CD4-positive, CD25-positive, alpha-beta regulatory T cell (primary cell): ENCODE measurements around the gene THRSP. TPM values are rescaled to one million over a fixed set of nuclear protein-coding genes. Genes with fewer than 3 reads are reported as not detected.
A peak's percentile ranks its signal among the peaks of the same experiment; 100 is the strongest.
"Not testable (repeated sequence)": the region's sequence is repeated elsewhere in the genome, so short reads cannot be mapped to it uniquely, and the experiment has no call there.

Source experiments
- ATAC-seq, 2 donors: fragments of 150-1000 bp; cut with Tn5 transposase; one replicate each; pipeline ENCODE4 v1.10.0; 2021; ENCODE audit warnings: low read depth in 2 of 2, moderate number of reproducible peaks in 2 of 2, moderate library complexity in 1 of 2
- DNase-seq, 3 donors: peaks; one replicate each; pipeline versions ENCODE4 v3.0.0 to v3.0.0-alpha.2; 2012 to 2022; ENCODE audit warnings: mixed read lengths in 1 of 3
- H3K27ac ChIP-seq: one replicate; pipeline ENCODE4 v1.7.0; 2013; ENCODE audit warnings: mild to moderate bottlenecking, low read length; ENCODE audit not compliant: insufficient read depth, poor library complexity, severe bottlenecking
- H3K27me3 ChIP-seq: one replicate; pipeline ENCODE4 v1.7.0; 2013; ENCODE audit warnings: low read length; ENCODE audit not compliant: control insufficient read depth, insufficient read depth
- H3K36me3 ChIP-seq: one replicate; pipeline ENCODE4 v1.7.0; 2013; ENCODE audit warnings: mild to moderate bottlenecking, low read length, moderate library complexity; ENCODE audit not compliant: control insufficient read depth, insufficient read depth
- H3K4me1 ChIP-seq: 2 replicates; pipeline ENCODE4 v1.7.0; 2013; ENCODE audit warnings: mild to moderate bottlenecking, low read length; ENCODE audit not compliant: insufficient read depth, control insufficient read depth, poor library complexity, severe bottlenecking
- H3K4me3 ChIP-seq: one replicate; pipeline ENCODE4 v1.7.0; 2013; ENCODE audit warnings: low read depth, mild to moderate bottlenecking, low read length, moderate library complexity
- H3K9me3 ChIP-seq, 2 experiments: 1 replicate in 1 of 2; 2 replicates in 1 of 2; pipeline ENCODE4 v1.7.0; 2013; ENCODE audit warnings: low read length in 2 of 2, mild to moderate bottlenecking in 1 of 2, moderate library complexity in 1 of 2; ENCODE audit not compliant: control insufficient read depth in 2 of 2
- H3K27ac Mint-ChIP-seq, 3 donors: one replicate each; pipeline ENCODE4 v1.8.0; 2020 to 2022; ENCODE audit warnings: mild to moderate bottlenecking in 3 of 3, mixed read lengths in 3 of 3, moderate library complexity in 2 of 3
- H3K27me3 Mint-ChIP-seq: one replicate; pipeline ENCODE4 v1.8.0; 2022; ENCODE audit warnings: mild to moderate bottlenecking, mixed read lengths
- H3K36me3 Mint-ChIP-seq: one replicate; pipeline ENCODE4 v1.8.0; 2020; ENCODE audit warnings: mixed read lengths
- H3K4me1 Mint-ChIP-seq, 4 donors: one replicate each; pipeline ENCODE4 v1.8.0; 2020 to 2022; ENCODE audit warnings: mixed read lengths in 4 of 4, mild to moderate bottlenecking in 1 of 4
- H3K4me3 Mint-ChIP-seq, 4 donors: one replicate each; pipeline ENCODE4 v1.8.0; 2020 to 2022; ENCODE audit warnings: mild to moderate bottlenecking in 4 of 4, mixed read lengths in 4 of 4, moderate library complexity in 3 of 4
- H3K9me3 Mint-ChIP-seq, 7 donors: one replicate each; pipeline ENCODE4 v1.8.0; 2020 to 2022; ENCODE audit warnings: mixed read lengths in 7 of 7, mild to moderate bottlenecking in 3 of 7, moderate library complexity in 2 of 7
- polyA plus RNA-seq, 4 donors: library from polyadenylated mRNA; unstranded; fragments of 300-500 nt; fragmentation: Illumina TruSeq; gene quantifications; one replicate each; pipeline ENCODE4 v1.2.3, GENCODE V29; 2021
- total RNA-seq: library from RNA; stranded (reverse); gene quantifications from one replicate; pipeline ENCODE4 v1.2.3, GENCODE V29; 2022

Gene THRSP
- total and polyA plus RNA-seq, 5 donors from 2014 or later, result 0.20 TPM; not detected in 4

- Mint-ChIP-seq H3K4me1 (peaks cover 5 to 37% (median 28%) of the 10 kb centered on the region in 4 donors), H3K9me3 (no peaks in the 10 kb centered on the region), H3K27me3 (no peaks in the 10 kb centered on the region), H3K4me3 (peak overlapping the region in 1 of 4 donors; percentile 10), H3K27ac (peak overlapping the region in 1 of 3 donors; percentile 48), H3K36me3 (peaks cover 38% of the 10 kb centered on the region)
- DNase-seq (no peak), ATAC-seq (no peak)
- no peaks in the 10 kb centered on the region for H3K27me3 ChIP-seq
- no peak overlapping the region for H3K27ac ChIP-seq
- H3K4me3 ChIP-seq, result no peak overlapping the region
- peaks cover 5% of the 10 kb centered on the region for H3K4me1 ChIP-seq
- no peaks in the 10 kb centered on the region for H3K9me3 ChIP-seq
- peaks cover 44% of the 10 kb centered on the region for H3K36me3 ChIP-seq
Observed at GRCh38 chr11:78071717-78072116, 8.1 kb downstream of the THRSP start.

DNA sequence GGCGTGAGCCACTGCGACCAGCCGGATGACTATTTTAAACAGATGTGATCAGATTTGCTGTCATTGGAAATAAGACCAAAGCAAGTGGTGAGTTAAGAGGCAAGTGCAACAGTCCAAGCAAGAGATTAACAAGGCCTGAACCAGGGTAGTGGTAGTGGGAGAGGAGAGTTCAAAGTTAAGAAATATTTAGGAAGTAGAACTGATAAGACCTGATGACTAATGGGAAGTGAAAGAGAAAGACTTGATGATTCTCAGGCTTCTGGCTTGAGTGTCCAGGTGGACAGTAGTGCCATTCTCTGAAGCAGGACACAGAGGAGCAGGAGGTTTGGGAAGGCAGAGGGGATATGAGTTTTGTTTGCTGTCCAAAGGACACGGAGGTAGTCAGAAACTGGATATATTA lies 8.8 kb downstream of the THRSP start:
- Histone ChIP-seq H3K27me3 (no peaks in the 10 kb centered on the region), H3K9me3 (no peaks in the 10 kb centered on the region), H3K36me3 (peaks cover 42% of the 10 kb centered on the region), H3K4me3 (no peak overlapping the region), H3K27ac (no peak overlapping the region), H3K4me1 (peaks cover 12% of the 10 kb centered on the region)
- Mint-ChIP-seq H3K27ac (peak overlapping the region in 1 of 3 donors; percentile 60), H3K4me1 (peaks cover 5 to 42% (median 32%) of the 10 kb centered on the region in 4 donors), H3K4me3 (peak overlapping the region in 1 of 4 donors; percentile 59), H3K27me3 (no peaks in the 10 kb centered on the region), H3K36me3 (peaks cover 35% of the 10 kb centered on the region), H3K9me3 (no peaks in the 10 kb centered on the region)
- DNase-seq (no peak), ATAC-seq (no peak)

DNA sequence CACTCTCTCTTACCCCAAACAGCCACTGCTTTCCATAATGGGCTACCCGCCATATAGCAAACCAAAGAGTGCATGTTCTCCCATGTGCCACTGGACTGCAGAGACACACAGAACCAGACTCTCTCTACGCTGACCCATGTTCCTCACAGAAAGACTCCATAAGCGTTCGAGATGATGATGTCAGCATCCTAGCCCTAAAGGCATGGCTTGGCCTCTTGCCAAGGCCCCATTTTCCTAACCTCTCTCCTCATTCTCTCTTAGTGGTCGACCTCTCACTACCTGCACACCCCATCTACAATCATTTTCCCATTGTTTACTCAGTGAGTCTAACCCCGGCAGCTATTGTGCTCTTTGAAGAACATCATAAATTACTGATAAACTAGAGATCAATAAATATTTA lies 11.1 kb downstream of the THRSP start:
- ATAC-seq (no peak), DNase-seq (no peak)
- Mint-ChIP-seq H3K27me3 (no peaks in the 10 kb centered on the region), H3K4me3 (peak overlapping the region in 1 of 4 donors; percentile 34), H3K4me1 (peaks cover 14 to 60% (median 47%) of the 10 kb centered on the region in 4 donors), H3K27ac (peak overlapping the region in 1 of 3 donors; percentile 65), H3K36me3 (peaks cover 16% of the 10 kb centered on the region), H3K9me3 (no peaks in the 10 kb centered on the region)
- Histone ChIP-seq H3K27ac (no peak overlapping the region), H3K9me3 (no peaks in the 10 kb centered on the region), H3K27me3 (no peaks in the 10 kb centered on the region), H3K36me3 (peaks cover 27% of the 10 kb centered on the region), H3K4me1 (peaks cover 30% of the 10 kb centered on the region), H3K4me3 (no peak overlapping the region)

DNA sequence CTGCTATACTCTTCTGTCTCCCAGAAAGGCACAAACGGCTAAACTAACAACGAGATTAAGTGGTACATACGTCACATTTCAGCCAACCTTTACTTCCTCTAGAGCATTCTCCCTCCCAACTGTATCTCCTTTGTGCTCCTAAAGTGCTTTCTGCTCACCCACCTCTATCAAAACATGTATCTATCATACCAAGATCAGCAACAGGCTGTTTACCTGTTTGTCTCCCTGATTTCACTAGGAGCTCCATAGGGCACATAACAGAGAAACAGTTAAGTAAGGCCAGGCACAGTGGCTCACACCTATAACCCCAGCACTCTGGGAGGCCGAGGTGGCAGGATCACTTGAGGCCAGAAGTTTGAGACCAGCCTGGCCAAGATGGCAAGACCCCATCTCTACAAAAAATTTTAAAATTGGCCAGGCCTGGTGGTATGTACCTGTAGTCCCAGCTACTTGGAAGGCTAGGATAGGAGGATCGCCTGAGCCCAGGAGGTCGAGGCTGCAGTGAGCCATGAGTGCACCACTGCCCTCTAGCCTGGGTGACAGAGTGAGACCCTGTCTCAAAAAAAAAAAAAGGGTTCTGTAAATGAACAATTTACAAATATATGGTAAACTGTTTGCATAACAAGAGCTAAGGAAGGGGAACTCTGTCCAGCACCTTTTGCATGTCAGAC lies 13.2 kb downstream of the THRSP start:
- Mint-ChIP-seq H3K27me3 (no peaks in the 10 kb centered on the region), H3K27ac (peak overlapping the region; percentile 34 to 67 (median 48)), H3K36me3 (peaks cover 6% of the 10 kb centered on the region), H3K4me1 (peaks cover 10 to 78% (median 58%) of the 10 kb centered on the region in 4 donors), H3K4me3 (peak overlapping the region; percentile 8 to 100 (median 66)), H3K9me3 (peaks cover 0 to 1% (median 0%) of the 10 kb centered on the region in 7 donors)
- Histone ChIP-seq H3K27me3 (no peaks in the 10 kb centered on the region), H3K9me3 (no peaks in the 10 kb centered on the region), H3K27ac (no peak overlapping the region), H3K36me3 (peaks cover 6% of the 10 kb centered on the region), H3K4me1 (peaks cover 35% of the 10 kb centered on the region), H3K4me3 (peak overlapping the region; percentile 67)
- ATAC-seq, result no peak
- no peak for DNase-seq

DNA sequence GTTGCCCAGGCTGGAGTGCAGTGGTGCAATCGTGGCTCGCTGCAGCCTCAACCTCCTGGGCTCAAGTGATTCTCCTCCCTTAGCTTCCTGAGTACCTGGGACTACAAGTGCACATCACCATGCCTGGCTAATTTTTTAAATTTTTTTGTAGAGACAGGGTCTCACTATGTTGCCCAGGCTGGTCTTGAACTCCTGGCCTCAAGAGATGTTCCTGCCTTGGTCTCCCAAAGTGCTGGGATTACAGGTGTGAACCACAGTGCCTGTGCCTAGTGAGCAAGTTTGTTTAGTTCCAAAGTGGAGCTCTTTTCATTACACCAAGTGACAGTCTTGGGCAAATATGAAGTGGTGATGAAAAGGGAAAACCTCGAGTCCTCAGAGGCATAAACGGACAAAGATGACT lies 13.9 kb downstream of the THRSP start:
- not testable (repeated sequence) for H3K9me3 ChIP-seq, ATAC-seq, H3K36me3 ChIP-seq, H3K27me3 ChIP-seq, H3K36me3 Mint-ChIP-seq, DNase-seq, H3K27ac ChIP-seq, H3K27me3 Mint-ChIP-seq, H3K9me3 Mint-ChIP-seq
- Histone ChIP-seq H3K4me1 (peaks cover 35% of the 10 kb centered on the region), H3K4me3 (peak overlapping the region; percentile 98)
- Mint-ChIP-seq H3K27ac (peak overlapping the region in 2 of 3 donors; percentile 81 to 97), H3K4me1 (peaks cover 10 to 80% (median 57%) of the 10 kb centered on the region in 4 donors), H3K4me3 (peak overlapping the region; percentile 96 to 100 (median 98))

GRCh38 chr11:78078218-78079167 lies 14.8 kb downstream of the THRSP start:
- H3K36me3 Mint-ChIP-seq, result no peaks in the 10 kb centered on the region
- no peaks in the 10 kb centered on the region for H3K27me3 Mint-ChIP-seq
- H3K9me3 Mint-ChIP-seq, result peaks cover 0 to 1% (median 0%) of the 10 kb centered on the region in 7 donors
- H3K27ac ChIP-seq, result no peak overlapping the region
- ATAC-seq (no peak), DNase-seq (no peak)
- H3K4me3 Mint-ChIP-seq, result peak overlapping the region; percentile 96 to 100 (median 98)
- no peaks in the 10 kb centered on the region for H3K27me3 ChIP-seq
- peak overlapping the region; percentile 98 for H3K4me3 ChIP-seq
- H3K4me1 Mint-ChIP-seq, result peaks cover 10 to 77% (median 54%) of the 10 kb centered on the region in 4 donors
- peaks cover 35% of the 10 kb centered on the region for H3K4me1 ChIP-seq
- no peaks in the 10 kb centered on the region for H3K9me3 ChIP-seq
- no peaks in the 10 kb centered on the region for H3K36me3 ChIP-seq
- H3K27ac Mint-ChIP-seq, result peak overlapping the region; percentile 89 to 97 (median 95)

- no peaks in the 10 kb centered on the region for H3K27me3 ChIP-seq
- peak within 1 kb of the TSS; percentile 98 for H3K4me3 ChIP-seq
- Mint-ChIP-seq H3K4me1 (peaks cover 10 to 71% (median 53%) of the 10 kb centered on the region in 4 donors), H3K9me3 (peaks cover 0 to 1% (median 0%) of the 10 kb centered on the region in 7 donors), H3K27me3 (no peaks in the 10 kb centered on the region), H3K4me3 (peak within 1 kb of the TSS; percentile 96 to 100 (median 98)), H3K27ac (peak within 1 kb of the TSS; percentile 89 to 97 (median 95)), H3K36me3 (no peaks in the 10 kb centered on the region)
- peak; percentile 30 to 86 (median 65) for DNase-seq
- H3K27ac ChIP-seq, result peak within 1 kb of the TSS; percentile 69
- H3K36me3 ChIP-seq, result no peaks in the 10 kb centered on the region
- ATAC-seq, result peak; percentile 69 to 73
- H3K9me3 ChIP-seq, result no peaks in the 10 kb centered on the region
- H3K4me1 ChIP-seq, result peaks cover 35% of the 10 kb centered on the region
Observed at GRCh38 chr11:78079232-78080083, 15.8 kb downstream of the THRSP start, which contains the start of gene NDUFC2. Gene NDUFC2 (minus strand): TSS chr11:78079862. CDS start chr11:78079744, 118 bp downstream.
